Panc1 (cell line): Measurements from ENCODE around the gene KRTAP12-2. TPM values are rescaled to one million over a fixed set of nuclear protein-coding genes. Genes with fewer than 3 reads are reported as not detected.
A peak's percentile ranks its signal among the peaks of the same experiment; 100 is the strongest.

Source experiments
- ATAC-seq: fragments of 200-7000 bp; cut with Tn5 transposase; 2 replicates; pipeline ENCODE4 v1.9.1; 2020; ENCODE audit warnings: mild to moderate bottlenecking, moderate library complexity
- BruUV-seq: library from RNA; stranded (reverse); fragments of 400-500 nt; replicated peaks from 2 replicates; lab custom pipeline; 2021; lab: Mats Ljungman, UMichigan
- CTCF ChIA-PET: fragments of 300-600 bp; sonication (Branson Sonifier 250); formaldehyde crosslinking; loops from one replicate; lab custom pipeline; 2022; ENCODE audit warnings: antibody characterized with exemption; lab: Charles Lee
- POLR2A ChIA-PET: fragments of 300-600 bp; sonication (Branson Sonifier 250); formaldehyde crosslinking; loops from one replicate; lab custom pipeline; 2022; ENCODE audit warnings: antibody characterized with exemption; lab: Charles Lee
- DNase-seq: peaks from one replicate; pipeline ENCODE4 v3.0.0-alpha.2; 2010; ENCODE audit warnings: low read depth, low spot score
- H3K27ac ChIP-seq: 2 replicates; pipeline ENCODE4 v1.5.1; 2011; ENCODE audit warnings: mild to moderate bottlenecking, low read length, inconsistent platforms
- H3K27me3 ChIP-seq: fragments of 200-500 bp; sonication (Bioruptor generic); 2 replicates; pipeline ENCODE4 v1.6.0; 2014; ENCODE audit warnings: low read length, inconsistent platforms; ENCODE audit not compliant: control insufficient read depth, insufficient read depth
- H3K36me3 ChIP-seq: fragments of 200-500 bp; sonication (Bioruptor generic); 2 replicates; pipeline ENCODE4 v1.5.1; 2014; ENCODE audit warnings: inconsistent platforms, mild to moderate bottlenecking, low read length, moderate library complexity; ENCODE audit not compliant: control insufficient read depth, insufficient read depth
- H3K4me1 ChIP-seq: 2 replicates; pipeline ENCODE4 v1.5.1; 2011; ENCODE audit warnings: inconsistent platforms, mild to moderate bottlenecking, low read length, moderate library complexity; ENCODE audit not compliant: control insufficient read depth, insufficient read depth
- H3K4me3 ChIP-seq, 2 experiments: 2 replicates each; pipeline ENCODE4 v1.5.1; 2011 to 2012; ENCODE audit warnings: low read depth in 2 of 2, low read length in 2 of 2, mild to moderate bottlenecking in 2 of 2, inconsistent platforms in 1 of 2, moderate library complexity in 1 of 2
- H3K9me3 ChIP-seq: fragments of 200-500 bp; sonication (Bioruptor generic); 2 replicates; pipeline ENCODE4 v1.5.1; 2014; ENCODE audit warnings: low read depth, mild to moderate bottlenecking, inconsistent platforms, low read length, moderate library complexity; ENCODE audit not compliant: control insufficient read depth, insufficient read depth
- CTCF ChIP-seq: fragments of 450-650 bp; IDR thresholded peaks from 2 replicates; pipeline ENCODE4 v1.5.1; 2017; ENCODE audit warnings: mild to moderate bottlenecking
- POLR2AphosphoS5 ChIP-seq: IDR thresholded peaks from 2 replicates; pipeline ENCODE4 v1.6.1; 2012; ENCODE audit warnings: mild to moderate bottlenecking, low read depth, low read length, moderate library complexity
- REST ChIP-seq, 2 experiments: IDR thresholded peaks; 2 replicates each; pipeline ENCODE4 v1.6.1; 2011 to 2012; ENCODE audit warnings: low read depth in 2 of 2, control low read depth in 1 of 2, low read length in 1 of 2, mild to moderate bottlenecking in 1 of 2, moderate library complexity in 1 of 2; ENCODE audit not compliant: insufficient read depth in 1 of 2
- SIN3A ChIP-seq: IDR thresholded peaks from 2 replicates; pipeline ENCODE4 v1.6.1; 2012; ENCODE audit warnings: low read depth, mild to moderate bottlenecking, low read length, moderate library complexity, borderline replicate concordance; ENCODE audit not compliant: insufficient read depth
- TCF7L2 ChIP-seq: IDR thresholded peaks from 2 replicates; pipeline ENCODE4 v1.6.1; 2011; ENCODE audit warnings: mild to moderate bottlenecking, low read depth, low read length, inconsistent platforms
- in situ Hi-C: cut with HindIII; loops from 2 replicates; pipeline ENCODE4 v1.10.0; 2016; ENCODE audit warnings: low sequenced_read_pairs, low pct_unique_long_range_greater_than_20kb
- intact Hi-C: fragments of 100-400 bp; cut with micrococcal nuclease; formaldehyde crosslinking; loops from one replicate; pipeline ENCODE4 v1.10.0; 2022; ENCODE audit not compliant: unreplicated experiment
- total RNA-seq: library from RNA; stranded (reverse); gene quantifications from one replicate; pipeline ENCODE4 v1.2.1, GENCODE V29; 2021; ENCODE audit not compliant: unreplicated experiment

Gene KRTAP12-2
- total RNA-seq, 1 experiment from 2014 or later, result not detected

DNA sequence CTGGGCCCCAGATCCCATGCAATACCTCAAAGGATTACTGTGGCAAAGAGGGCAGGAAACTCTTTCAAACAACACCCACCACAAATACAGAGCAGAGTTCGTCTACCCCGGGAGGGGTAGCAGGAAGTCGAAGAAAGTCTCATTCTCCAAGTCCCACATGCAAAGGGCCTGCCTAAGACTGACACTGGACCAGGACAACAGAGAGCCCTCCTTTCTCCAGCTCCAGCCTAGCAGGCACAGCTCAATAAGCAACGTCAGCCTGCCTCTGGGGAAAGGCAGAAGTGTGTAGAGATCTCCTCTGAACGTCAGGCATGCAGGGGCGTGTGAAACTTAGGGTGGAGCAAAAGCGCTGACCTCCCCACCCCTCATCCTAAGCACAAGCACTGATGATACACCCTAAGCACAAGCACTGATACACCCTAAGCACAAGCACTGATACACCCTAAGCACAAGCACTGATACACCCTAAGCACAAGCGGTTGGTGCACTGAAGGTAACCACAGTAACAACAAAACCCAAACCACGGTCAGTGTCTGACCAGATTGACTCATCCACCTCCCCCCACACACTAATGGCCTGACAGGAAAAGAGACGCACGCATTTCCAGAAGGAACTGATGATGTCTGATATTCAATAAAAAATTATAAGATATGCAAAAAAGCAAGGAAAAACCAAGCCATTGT is 7.7 kb downstream of the KRTAP12-2 start:
- Histone ChIP-seq H3K9me3 (no peaks in the 10 kb centered on the region), H3K27me3 (no peaks in the 10 kb centered on the region), H3K4me3 (no peak overlapping the region), H3K36me3 (no peaks in the 10 kb centered on the region), H3K4me1 (no peaks in the 10 kb centered on the region), H3K27ac (no peak overlapping the region)
- no TSS peak for BruUV-seq
- ATAC-seq, result peak; percentile 21; the same call in 1 of the 2 replicates
- ChIA-PET CTCF (no interaction called here), POLR2A (no interaction called here)
- no peak for TF ChIP-seq REST (IDR thresholded peaks at IDR 0.05; ENCODE audit: insufficient read depth in 1 of 2, low read depth in 2 of 2, low read length in 1 of 2)
- TF ChIP-seq CTCF, result no peak
- no peak for TF ChIP-seq TCF7L2
- no peak for TF ChIP-seq POLR2AphosphoS5
- no peak for TF ChIP-seq SIN3A
- in situ Hi-C loops, result no loop called here
- DNase-seq, result no peak
- intact Hi-C loops, result no loop called here

DNA sequence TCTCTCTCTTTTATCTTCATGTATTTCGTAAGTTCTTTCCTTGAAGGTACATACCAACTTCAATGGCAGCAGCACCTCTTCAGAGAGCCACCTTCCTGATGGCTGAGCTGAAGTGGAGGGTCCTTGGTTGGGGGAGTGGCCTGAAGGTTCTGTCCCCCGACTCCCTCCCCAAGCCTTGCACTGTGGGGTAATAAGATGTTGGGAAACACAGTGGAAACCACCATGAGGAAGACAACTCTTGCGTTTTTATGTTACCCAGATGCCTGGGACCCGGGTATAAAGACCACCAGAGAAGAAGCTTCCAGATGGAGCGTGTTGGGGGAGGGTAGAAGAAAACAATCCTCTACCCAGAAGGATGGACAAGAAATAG is 8.2 kb downstream of the KRTAP12-2 start:
- Histone ChIP-seq H3K27me3 (no peaks in the 10 kb centered on the region), H3K4me3 (no peak overlapping the region), H3K9me3 (no peaks in the 10 kb centered on the region), H3K36me3 (no peaks in the 10 kb centered on the region), H3K27ac (no peak overlapping the region), H3K4me1 (no peaks in the 10 kb centered on the region)
- ChIA-PET CTCF (no interaction called here), POLR2A (no interaction called here)
- BruUV-seq, result no TSS peak
- in situ Hi-C loops (no loop called here), intact Hi-C loops (no loop called here)
- TF ChIP-seq TCF7L2 (no peak), SIN3A (no peak), POLR2AphosphoS5 (no peak)
- ATAC-seq, result no peak
- no peak for DNase-seq
